Stromal cell of bone marrow (primary cell): Measurements from ENCODE around the gene GPX7.

Source experiments
- DNase-seq: peaks from one replicate; pipeline ENCODE4 v3.0.0-alpha.2; 2012; ENCODE audit warnings: low read depth

GPX7 gene

DNA sequence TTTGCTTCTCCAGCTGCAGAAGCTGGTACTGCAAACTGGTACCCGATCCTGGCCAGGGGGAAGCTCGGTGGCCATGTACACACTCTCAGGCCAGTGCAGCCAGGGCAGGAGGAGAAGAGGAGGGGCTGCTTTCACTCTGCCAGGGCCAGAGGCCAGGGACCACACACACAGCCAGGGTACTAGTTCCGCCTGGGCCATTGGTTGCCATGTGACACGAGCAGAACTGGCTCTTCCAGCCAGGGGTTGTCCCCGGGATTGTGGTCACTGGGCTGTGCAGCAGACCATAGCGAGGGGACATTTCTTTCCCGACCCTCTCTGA is 27.1 kb downstream of the GPX7 start:
- DNase-seq, result no peak

DNA sequence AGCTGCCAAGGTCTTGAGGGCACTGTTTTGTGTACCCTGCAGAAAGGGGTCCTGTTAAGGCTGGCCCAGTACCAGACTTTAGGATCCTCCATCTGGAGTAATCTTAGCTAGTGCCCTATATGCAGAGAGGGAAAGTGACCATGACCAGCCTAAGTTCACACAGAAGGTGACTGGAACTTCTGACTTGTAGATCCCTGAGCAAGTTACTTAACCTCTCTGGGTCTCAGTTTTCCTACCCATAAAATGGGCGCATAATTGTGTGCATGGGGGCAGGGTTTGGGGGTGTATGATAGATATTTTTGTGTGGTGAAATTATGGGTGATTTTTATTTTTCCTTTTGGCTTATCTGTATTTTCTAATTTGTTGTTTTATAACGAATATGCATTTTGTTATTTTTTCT is 27.5 kb downstream of the GPX7 start:
- DNase-seq, result no peak

DNA sequence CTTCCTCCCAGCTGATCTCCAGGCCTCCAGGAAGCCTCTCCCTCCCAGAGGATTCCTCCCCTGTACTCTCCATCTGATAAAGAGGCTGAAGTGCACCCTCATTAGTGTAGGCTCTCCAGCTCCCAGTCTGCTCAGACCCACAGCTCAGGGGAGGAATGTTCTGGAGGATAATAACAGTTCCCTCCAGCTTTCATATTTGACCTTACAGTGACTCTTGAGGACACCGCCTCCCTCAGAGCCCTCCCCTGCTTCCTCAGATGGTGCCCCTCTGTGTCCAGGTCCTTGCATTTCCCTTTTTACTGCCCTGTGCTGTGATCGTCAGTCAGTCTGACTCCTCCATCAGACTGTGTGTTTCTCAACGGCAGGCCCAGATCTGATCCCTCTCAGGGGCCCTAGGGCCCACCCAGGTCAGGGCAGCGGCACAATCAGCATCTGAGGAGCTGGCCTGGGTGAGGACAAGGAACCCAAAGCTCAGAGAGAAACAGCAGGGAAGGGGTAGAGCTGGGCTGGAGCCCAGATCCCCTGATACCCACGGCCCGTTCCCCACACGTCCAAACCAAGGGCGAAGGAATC is 29.7 kb downstream of the GPX7 start:
- DNase-seq, result no peak

DNA sequence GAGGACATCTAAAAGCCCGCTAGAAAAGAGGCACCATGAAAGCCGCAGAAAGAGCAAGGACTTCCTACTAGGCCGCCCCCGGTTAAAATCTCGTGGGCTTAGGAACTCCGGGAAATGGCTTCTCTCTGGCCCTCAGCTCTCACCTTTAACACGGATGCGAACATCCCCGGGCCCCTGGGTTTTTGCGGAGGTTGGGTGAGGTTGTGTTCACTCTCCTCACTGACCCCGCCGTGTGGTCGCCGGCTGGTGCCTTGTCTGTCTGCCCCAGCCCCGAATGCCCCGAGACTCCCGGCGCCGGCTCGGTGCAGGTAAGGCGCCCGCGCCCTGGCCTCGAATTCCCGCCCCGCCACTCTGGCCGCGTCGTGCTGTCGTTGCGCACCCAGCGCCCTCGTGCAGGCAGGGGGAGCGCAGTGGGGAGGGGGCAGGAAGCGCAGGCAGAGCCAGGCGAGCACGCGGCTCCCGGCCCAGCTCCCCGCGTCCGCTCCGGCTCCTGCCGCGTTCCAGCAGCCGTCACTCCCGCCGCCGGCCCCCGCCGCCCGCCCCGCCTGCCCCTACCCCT is 30.6 kb downstream of the GPX7 start, which contains the start of gene SHISAL2A:
Gene SHISAL2A (plus strand): TSS at position 437 of the 559 bp plus-strand sequence. CDS start 326 bp downstream, outside the sequence.
- DNase-seq, result no peak

DNA sequence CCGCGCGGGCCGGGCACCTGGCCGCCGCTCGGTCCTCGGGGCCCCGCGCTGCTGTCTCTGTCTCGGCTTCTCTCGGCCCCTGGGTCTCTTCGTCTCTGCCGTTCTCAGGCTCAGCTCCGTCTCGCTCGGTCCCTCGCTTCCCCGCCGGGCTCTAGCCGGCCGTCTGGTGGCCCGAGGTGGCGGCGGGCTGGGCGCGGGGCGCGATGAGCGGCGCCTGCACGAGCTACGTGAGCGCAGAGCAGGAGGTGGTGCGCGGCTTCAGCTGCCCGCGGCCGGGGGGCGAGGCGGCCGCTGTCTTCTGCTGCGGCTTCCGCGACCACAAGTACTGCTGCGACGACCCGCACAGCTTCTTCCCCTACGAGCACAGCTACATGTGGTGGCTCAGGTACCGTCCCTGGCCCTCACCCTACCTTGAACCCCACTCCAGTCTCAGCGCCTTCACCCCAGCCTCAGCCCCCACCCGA is 31.2 kb downstream of the GPX7 start:
- DNase-seq, result no peak

DNA sequence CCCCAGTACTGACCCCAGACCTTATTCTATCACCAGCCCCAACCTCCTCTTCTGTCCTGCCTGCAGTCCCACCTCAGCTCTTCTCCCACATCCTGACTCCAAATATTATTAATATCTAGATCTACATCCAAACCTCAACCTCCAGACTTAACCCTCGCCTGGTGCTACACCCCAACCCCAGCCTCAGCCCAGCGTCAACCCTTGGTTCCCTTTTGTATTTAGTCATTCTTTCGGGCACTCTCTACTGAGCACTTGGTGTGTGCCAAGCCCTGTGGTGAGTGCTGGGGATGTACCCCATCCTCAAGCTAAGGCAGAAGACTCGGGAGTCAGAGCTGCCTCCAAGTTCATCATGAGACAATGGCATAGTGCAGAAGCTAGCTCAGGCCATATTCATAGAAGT is 31.9 kb downstream of the GPX7 start:
- DNase-seq, result no peak

DNA sequence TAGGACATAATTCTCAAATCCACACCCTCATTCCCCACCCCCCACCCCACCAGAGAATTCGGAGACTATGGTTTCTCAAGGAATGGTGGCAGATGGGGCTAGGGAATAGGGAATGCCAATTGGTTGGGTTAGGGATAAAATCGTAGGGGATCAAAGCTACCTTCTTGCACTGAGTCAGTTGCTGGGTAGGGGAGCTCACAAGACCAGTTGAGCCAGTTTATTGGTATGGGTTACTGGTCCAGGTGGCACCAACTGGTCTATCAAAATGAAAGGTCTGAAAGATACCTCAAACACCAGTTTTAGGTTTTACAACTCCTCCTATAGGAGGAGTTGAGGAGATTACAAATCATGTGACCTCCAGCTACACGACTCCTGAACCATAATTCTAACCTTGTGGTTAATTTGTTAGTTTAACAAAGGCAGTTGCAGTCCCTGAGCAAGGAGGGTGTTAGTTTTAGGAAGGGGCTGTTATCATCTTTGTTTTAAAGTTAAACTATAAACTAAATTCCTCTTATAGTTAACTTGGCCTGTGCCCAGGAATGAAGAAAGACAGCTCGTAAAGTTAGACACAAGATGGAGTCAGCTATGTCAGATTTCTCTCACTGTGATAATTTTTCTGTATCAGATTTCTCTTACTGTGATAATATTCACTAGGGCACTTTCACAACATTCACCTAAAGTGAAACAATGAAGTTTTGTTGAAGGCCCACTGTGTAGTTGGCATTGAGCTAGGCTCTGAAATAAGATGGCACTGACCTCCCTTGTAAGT is 33.3 kb downstream of the GPX7 start:
- DNase-seq, result no peak

DNA sequence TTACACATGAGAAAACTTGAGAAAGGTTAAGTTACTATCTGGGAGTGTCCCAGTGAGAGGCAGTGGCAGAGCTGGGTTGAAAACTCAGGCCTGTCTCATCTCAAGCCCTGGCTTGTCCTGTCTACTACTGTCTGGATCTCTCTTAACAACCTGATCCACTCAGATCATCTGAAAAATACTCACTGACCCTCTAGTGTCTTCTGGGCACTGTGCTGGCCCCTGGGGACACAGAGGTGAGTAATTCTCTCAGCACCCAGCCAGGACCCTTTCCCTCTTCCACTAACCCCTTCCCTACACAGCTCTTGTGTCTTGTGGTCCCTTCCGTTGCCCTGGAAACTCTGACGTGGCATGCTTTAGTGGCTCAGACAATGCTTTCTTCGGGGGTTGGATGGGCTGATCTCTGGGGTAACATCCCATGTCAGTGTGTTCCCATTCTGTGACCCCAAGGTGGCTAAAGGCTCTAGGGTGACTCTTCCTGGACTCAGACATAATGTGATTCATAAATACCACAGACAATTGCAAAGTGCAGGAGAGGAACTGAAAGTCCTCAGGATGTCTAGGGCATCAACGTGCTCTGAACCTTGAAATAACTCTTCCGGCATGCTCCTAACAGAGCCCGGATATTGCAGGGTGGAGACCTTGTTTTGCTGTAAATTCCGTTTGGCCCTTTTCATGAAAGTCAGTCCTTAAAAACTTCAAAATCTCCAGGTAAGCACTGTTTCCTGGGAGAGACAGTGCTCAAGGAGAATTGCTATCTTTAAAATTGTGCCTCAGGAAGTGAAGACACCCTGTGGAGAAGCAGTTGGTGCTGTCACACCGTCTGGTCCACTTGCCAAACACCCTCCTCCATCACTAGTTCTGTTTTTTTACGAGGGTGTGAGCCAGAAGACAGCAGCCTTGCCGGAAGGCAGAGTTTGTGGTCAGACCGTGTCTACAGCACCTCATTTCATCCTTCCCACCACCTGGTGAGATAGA is 34.8 kb downstream of the GPX7 start:
- DNase-seq, result no peak

DNA sequence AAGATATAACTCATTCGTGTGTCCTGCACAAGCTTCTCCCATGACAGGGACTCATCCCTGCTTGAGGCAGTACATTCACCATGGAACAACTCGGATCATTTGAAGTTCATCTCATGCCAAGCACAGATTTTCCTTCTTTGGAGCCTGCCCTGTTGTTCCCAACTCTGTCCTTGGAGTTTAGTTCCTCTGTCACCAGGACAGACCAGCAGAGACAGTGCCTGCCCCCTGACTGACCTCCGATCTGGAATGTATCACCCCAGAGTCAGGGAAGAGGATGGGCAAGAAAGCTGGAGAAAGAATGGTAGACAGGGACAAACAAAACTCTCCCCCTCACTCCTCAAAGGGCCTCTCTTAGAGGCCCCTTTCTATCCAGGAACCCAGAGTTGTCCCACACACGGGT is 35.8 kb downstream of the GPX7 start:
- no peak for DNase-seq

DNA sequence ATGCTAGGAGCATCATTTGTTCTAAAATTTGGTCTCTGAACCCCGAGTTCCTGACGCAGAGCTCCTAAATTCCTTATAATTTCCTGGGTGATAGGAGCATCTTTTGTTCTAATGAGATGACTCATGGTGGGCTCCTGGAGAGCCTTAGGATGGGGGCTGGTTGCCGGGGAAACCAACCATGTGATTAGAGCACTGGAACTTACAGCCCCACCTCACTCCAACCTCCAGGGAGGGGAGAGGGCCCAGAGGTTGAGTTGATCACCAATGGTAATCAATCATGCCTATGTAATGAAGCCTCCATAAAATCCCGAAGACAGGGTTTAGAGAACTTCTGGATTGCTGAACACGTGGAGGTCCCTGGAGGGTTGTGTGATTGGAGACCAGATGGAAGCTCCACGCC is 38.5 kb downstream of the GPX7 start:
- no peak for DNase-seq

DNA sequence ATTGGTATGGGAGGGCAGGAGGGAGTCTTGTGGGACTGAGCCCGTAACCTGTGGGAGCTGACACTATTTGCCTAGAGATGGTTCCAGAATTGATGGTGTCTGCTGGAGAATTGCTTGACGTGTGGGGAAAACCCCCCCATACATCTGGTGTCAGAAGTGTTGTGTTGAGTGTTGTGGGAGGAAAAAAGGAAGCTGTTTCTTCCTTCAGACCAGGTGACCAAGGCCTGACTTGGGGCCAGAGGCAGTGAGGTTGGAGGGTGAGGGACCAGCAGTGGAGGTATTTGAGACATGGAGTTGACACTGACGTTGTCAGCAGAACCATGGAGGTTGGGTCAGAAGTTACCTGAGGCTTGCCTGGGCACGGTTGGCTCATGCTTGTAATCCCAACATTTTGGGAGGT is 39.1 kb downstream of the GPX7 start:
- no peak for DNase-seq

DNA sequence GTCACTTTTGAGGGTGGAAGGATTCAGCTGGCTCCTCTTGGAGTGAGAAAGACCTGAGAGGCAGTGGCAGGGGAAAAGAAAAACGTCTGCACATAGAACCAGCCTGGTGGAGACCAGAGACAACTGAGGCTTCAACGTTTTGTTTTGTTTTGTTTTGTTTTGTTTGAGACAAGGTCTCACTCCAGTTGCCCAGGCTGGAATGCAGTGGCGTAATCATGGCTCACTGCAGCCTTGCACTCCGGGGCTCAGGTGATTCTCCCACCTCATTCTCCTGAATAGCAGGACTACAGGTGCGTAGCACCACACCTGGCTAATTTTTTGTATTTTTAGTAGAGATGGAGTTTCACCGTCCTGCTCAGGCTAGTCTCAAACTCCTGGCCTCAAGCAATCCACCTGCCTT is 43.1 kb downstream of the GPX7 start:
- no peak for DNase-seq

DNA sequence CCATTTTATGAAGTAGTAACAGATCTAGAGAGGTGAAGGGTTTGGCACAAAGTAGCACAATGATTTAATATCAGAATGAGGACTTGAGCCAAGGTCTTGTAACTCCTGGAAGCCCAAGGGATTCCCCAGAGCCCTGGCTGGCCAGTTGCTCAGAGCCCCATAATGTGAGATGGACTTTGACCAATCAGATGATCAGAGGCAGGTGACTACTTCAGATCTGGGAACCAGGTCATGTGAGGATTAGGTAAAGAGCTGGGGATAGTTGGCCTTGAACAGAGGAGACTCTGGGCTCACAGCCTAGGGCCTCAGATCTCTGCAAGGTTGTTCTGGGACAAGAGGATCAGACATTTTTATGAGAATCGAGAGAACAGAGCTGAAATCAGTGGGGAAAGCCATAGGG is 49.7 kb downstream of the GPX7 start:
- no peak for DNase-seq

DNA sequence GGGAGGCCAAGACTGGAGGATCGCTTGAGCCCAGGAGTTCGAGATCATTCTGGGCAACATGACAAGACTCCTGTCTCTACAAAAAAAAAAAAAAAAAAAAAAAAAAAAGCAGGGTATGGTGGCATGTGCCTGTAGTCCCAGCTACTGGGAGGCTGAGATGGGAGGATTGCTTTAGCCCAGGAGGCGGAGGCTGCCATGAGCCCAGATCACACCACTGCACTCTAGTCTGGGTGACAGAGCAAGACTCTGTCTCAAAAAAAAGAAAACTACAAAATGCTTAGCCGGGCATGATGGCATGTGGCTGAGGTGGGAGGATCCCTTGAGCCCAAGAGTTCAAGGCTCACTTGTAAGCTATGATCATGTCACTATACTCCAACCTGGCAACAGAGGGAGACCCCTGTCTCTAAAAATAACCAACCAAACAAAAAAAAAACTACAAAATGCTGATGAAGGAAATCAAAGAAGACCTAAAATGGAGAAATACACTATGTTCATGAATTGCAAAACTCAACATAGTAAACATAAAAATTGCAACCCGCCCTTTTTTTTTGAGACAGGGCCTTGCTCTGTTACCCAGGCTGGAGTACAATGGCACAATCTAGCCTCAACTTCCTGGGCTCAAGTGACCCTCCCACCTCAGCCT is 51.2 kb downstream of the GPX7 start:
- no peak for DNase-seq

DNA sequence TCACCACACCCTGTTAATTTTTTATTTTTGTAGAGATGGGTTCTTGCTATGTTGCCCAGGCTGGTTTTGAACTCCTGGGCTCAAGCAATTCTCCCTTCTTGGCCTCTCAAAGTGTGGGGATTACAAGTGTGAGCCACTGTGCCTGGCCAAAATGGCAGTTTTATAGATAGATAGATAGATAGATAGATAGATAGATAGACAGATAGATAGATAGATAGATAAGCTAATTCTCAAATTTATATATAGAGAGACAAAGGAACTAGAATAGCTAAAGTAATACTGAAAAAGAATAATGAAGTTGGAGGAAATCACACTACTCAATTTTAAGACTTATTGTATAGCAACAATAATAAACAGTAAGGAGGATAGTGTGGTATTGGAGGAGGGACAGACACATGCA is 51.9 kb downstream of the GPX7 start:
- DNase-seq, result no peak

DNA sequence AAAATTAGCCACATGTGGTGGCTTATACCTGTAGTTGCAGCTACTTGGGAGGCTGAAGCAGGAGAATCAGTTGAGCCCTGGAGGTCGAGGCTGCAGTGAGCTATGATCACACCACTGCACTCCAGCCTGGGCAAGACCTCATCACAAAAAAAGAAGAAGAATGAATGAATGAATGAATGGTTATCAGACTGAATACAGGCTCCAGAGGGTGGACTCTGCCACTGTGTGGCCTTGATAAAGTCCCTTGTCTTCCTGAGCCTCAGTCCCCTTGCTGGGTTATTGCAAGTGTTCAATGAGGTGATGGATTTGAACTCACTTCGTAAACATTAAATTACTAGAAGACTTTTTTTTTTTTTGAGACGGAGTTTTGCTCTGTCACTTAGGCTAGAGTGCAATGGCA is 55.5 kb downstream of the GPX7 start:
- DNase-seq, result no peak
